ENCODE results near the gene PEX10.

DNA sequence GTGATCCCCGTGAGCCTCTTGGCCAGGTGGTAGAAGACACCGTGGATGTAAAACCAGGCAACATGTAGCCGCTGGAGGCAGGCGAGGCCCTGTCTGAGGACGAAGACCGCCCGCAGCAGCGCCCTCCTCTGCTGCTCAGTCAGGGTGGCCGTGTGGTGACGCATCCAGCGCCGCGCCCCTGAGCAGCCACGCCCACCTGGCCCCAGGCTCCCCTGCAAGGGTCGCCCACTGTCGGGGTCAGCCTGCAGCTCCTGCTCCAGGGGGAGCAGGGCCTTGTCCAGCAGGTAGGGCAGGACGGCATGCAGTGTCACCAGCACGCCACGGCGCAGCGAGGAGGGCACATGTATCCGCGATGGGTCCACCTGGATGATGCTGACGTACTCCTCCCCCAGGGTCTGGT, 3.9 kb downstream of the PEX10 start:
- TF ChIP-seq CREB1 (IDR thresholded peaks at IDR 0.05): no peak
- TF ChIP-seq RNF2 (IDR thresholded peaks at IDR 0.05; ENCODE audit: borderline replicate concordance, low read depth, low read length, missing control alignments, poor library complexity, severe bottlenecking): no peak
- TF ChIP-seq, protein P1, sequence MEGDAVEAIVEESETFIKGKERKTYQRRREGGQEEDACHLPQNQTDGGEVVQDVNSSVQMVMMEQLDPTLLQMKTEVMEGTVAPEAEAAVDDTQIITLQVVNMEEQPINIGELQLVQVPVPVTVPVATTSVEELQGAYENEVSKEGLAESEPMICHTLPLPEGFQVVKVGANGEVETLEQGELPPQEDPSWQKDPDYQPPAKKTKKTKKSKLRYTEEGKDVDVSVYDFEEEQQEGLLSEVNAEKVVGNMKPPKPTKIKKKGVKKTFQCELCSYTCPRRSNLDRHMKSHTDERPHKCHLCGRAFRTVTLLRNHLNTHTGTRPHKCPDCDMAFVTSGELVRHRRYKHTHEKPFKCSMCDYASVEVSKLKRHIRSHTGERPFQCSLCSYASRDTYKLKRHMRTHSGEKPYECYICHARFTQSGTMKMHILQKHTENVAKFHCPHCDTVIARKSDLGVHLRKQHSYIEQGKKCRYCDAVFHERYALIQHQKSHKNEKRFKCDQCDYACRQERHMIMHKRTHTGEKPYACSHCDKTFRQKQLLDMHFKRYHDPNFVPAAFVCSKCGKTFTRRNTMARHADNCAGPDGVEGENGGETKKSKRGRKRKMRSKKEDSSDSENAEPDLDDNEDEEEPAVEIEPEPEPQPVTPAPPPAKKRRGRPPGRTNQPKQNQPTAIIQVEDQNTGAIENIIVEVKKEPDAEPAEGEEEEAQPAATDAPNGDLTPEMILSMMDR (IDR thresholded peaks at IDR 0.05; ENCODE audit: control extremely low read depth in 1 of 3, insufficient read depth in 1 of 3, low read depth in 1 of 3, low read length in 3 of 3): no peak
- TF ChIP-seq RAD21 (IDR thresholded peaks at IDR 0.05 in 1 of 2, conservative IDR thresholded peaks at IDR 0.05 in 1 of 2; ENCODE audit: low read depth in 2 of 2, low read length in 2 of 2): no peak
- TF ChIP-seq HDAC6 (IDR thresholded peaks at IDR 0.05; ENCODE audit: low read depth, low read length): no peak
- TF ChIP-seq ATF3 (IDR thresholded peaks at IDR 0.05; ENCODE audit: insufficient read depth, low read depth, low read length): no peak

Measured in H1 (cell line).